ENCODE data around the gene IDUA.

IDUA gene

DNA sequence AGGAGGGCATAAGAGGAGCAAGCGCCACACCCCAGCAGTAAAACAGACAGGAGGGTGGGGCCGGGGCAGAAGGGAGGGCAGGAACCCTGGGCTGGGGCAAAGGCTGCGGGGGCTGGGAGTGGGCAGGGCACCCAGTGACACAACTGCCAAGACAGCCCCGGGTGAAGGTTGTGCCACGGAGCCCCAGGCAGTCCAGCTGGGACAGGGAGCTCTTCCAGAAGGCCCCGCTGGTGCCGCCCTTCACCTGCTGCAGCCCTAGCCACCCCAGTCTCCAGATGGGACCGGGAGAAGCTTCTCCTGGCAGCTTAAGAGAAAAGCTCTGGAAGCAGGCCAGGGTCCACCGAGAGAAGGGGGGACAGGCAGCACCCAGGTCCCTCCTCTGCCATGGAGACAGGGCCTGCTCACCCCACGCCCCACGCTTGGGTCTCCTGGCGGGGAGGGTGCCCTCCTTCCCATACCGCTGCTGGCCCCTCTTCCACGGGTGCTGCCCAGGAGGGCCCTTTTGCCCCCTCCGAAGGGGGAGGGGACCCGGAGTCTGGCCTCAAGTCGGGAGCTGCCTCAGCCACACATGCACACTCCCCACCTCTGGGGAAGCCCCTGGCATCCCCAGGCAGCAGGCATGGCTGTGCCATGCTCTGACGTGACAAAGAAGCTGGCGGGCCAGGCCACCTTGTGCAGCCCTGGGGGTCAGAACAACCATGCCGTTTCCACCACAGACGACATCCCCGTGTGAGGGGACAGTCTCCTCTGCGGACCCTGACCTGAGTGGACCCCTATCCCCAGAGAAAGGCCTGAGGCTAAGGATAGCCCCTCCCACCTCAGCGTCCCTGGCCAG, 15.0 kb upstream of the IDUA start:
- H2BK15ac ChIP-seq (ENCODE audit: low read depth, poor library complexity, severe bottlenecking) = peak overlapping the region; percentile 80
- H2AK5ac ChIP-seq (ENCODE audit: low read length, severe bottlenecking) = no peak overlapping the region
- H3K9ac ChIP-seq (ENCODE audit: low read length) = peak overlapping the region; percentile 79
- H3K4me2 ChIP-seq (ENCODE audit: low read length, poor library complexity, severe bottlenecking) = peak overlapping the region; percentile 80
- H3K14ac ChIP-seq (ENCODE audit: low read length in 2 of 2) = no peak overlapping the region
- peaks cover 6 to 34% of the 10 kb centered on the region in 2 experiments for H3K36me3 ChIP-seq (ENCODE audit: control insufficient read depth in 1 of 2, insufficient read depth in 2 of 2, low read depth in 1 of 2, low read length in 2 of 2)
- no peaks in the 10 kb centered on the region for H3K9me3 ChIP-seq (ENCODE audit: control insufficient read depth, low read length)
- H3K4me3 ChIP-seq (ENCODE audit: insufficient read depth in 1 of 2, low read depth in 1 of 2, low read length in 2 of 2) = peak overlapping the region in 1 of 2 experiments; percentile 86
- H2AFZ ChIP-seq (ENCODE audit: low read depth, low read length) = no peak overlapping the region
- no peaks in the 10 kb centered on the region for H3K27me3 ChIP-seq (ENCODE audit: control insufficient read depth in 1 of 2, insufficient read depth in 1 of 2, low read length in 2 of 2)
- peaks cover 36% of the 10 kb centered on the region for H3K79me1 ChIP-seq (replicated peaks; ENCODE audit: low read length, poor library complexity, severe bottlenecking)
- no peak overlapping the region for H3K4ac ChIP-seq (ENCODE audit: low read depth in 1 of 2, low read length in 2 of 2)
- no peak overlapping the region for H2BK5ac ChIP-seq (ENCODE audit: low read depth, low read length, poor library complexity, severe bottlenecking)
- H4K91ac ChIP-seq (ENCODE audit: low read length) = no peak overlapping the region
- no peak for DNase-seq
- 84% methylated on average over 24 of the region's 24 CpGs for WGBS
- no peak overlapping the region for H2BK120ac ChIP-seq (ENCODE audit: low read depth, low read length)
- no peak overlapping the region for H3K23ac ChIP-seq (ENCODE audit: low read length in 2 of 2)
- H3K18ac ChIP-seq (ENCODE audit: low read depth in 1 of 2, low read length in 2 of 2) = no peak overlapping the region
- peaks cover 32% of the 10 kb centered on the region for H3K4me1 ChIP-seq (ENCODE audit: control insufficient read depth, insufficient read depth, low read depth, low read length)
- H4K8ac ChIP-seq (ENCODE audit: low read length) = no peak overlapping the region
- no peak overlapping the region for H3K27ac ChIP-seq (ENCODE audit: low read length, poor library complexity, severe bottlenecking)
- no peak overlapping the region for H2BK12ac ChIP-seq (ENCODE audit: low read length in 2 of 2)

DNA sequence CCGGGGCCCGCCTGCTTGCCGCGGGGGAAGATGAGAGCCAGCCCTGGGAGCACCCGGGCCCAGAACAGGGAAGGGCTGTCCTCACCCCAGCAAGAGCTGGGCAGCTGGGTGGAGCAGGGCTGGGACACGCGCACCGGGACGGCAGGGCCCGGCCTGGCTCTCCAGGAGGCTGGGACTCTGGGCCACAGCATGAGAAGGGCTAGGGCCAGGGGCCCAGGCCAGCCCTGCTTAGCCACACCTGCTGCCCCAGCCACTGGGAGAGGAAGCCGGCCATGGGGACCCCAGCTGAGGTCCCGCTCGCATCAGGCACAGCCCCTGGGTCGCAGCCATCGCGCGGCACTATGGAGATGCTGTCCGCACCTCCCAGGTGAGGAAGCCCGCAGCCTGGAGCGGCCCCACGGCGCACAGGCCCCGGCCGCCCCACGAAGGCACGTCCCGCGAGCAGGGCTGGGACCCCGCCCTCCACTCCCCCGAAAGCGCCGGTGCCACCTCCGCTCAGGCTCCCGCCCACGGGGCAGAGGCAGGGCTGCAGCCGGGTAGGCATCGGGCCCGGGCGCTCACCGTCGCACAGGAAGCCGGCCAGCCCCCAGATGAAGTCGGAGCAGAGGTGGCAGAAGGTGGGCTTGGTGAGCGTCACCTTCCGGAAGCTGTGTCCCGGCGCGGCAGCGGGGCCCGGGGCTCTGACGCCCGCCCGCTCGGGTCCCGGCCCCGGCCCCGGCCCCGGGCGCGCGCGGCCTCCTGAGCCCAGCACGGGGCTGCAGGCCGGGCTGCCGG, 14.0 kb upstream of the IDUA start:
- Histone ChIP-seq H3K4me3 (ENCODE audit: insufficient read depth in 1 of 2, low read depth in 1 of 2, low read length in 2 of 2) (peak overlapping the region; percentile 85 to 86), H3K9ac (ENCODE audit: low read length) (peak overlapping the region; percentile 79), H3K36me3 (ENCODE audit: control insufficient read depth in 1 of 2, insufficient read depth in 2 of 2, low read depth in 1 of 2, low read length in 2 of 2) (peaks cover 6 to 25% of the 10 kb centered on the region in 2 experiments), H3K4me2 (ENCODE audit: low read length, poor library complexity, severe bottlenecking) (peak overlapping the region; percentile 80), H3K14ac (ENCODE audit: low read length in 2 of 2) (no peak overlapping the region), H2BK120ac (ENCODE audit: low read depth, low read length) (no peak overlapping the region), H3K27ac (ENCODE audit: low read length, poor library complexity, severe bottlenecking) (no peak overlapping the region), H2BK5ac (ENCODE audit: low read depth, low read length, poor library complexity, severe bottlenecking) (no peak overlapping the region), H2AFZ (ENCODE audit: low read depth, low read length) (peak overlapping the region; percentile 43), H3K4ac (ENCODE audit: low read depth in 1 of 2, low read length in 2 of 2) (peak overlapping the region in 1 of 2 experiments; percentile 9), H3K23ac (ENCODE audit: low read length in 2 of 2) (no peak overlapping the region), H3K4me1 (ENCODE audit: control insufficient read depth, insufficient read depth, low read depth, low read length) (peaks cover 29% of the 10 kb centered on the region), H3K9me3 (ENCODE audit: control insufficient read depth, low read length) (no peaks in the 10 kb centered on the region), H2BK15ac (ENCODE audit: low read depth, poor library complexity, severe bottlenecking) (peak overlapping the region; percentile 20), H2BK12ac (ENCODE audit: low read length in 2 of 2) (peak overlapping the region in 1 of 2 experiments; percentile 57), H4K91ac (ENCODE audit: low read length) (peak overlapping the region; percentile 28), H2AK5ac (ENCODE audit: low read length, severe bottlenecking) (no peak overlapping the region), H3K27me3 (ENCODE audit: control insufficient read depth in 1 of 2, insufficient read depth in 1 of 2, low read length in 2 of 2) (no peaks in the 10 kb centered on the region), H3K79me1 (replicated peaks; ENCODE audit: low read length, poor library complexity, severe bottlenecking) (peaks cover 36% of the 10 kb centered on the region), H3K18ac (ENCODE audit: low read depth in 1 of 2, low read length in 2 of 2) (peak overlapping the region; percentile 63 to 70), H4K8ac (ENCODE audit: low read length) (no peak overlapping the region)
- peak; percentile 28 for DNase-seq
- WGBS = 2% methylated on average over 48 of the region's 65 CpGs

GRCh38 chr4:973431-974397, 13.1 kb upstream of the IDUA start, which contains the start of gene DGKQ:
Gene DGKQ, minus strand, starts transcription at chr4:973569. Its CDS starts 87 bp downstream, at chr4:973482.
- peak within 1 kb of the TSS in 1 of 2 experiments; percentile 9 for H3K4ac ChIP-seq (ENCODE audit: low read depth in 1 of 2, low read length in 2 of 2)

More at GRCh38 chr4:973431-974397, 13.1 kb upstream of the IDUA start, which contains the start of gene DGKQ:
- no peak within 1 kb of the TSS for H2BK5ac ChIP-seq (ENCODE audit: low read depth, low read length, poor library complexity, severe bottlenecking)
- H2BK120ac ChIP-seq (ENCODE audit: low read depth, low read length) = no peak within 1 kb of the TSS
- H3K4me3 ChIP-seq (ENCODE audit: insufficient read depth in 1 of 2, low read depth in 1 of 2, low read length in 2 of 2) = peak within 1 kb of the TSS; percentile 85 to 86
- H3K79me1 ChIP-seq (replicated peaks; ENCODE audit: low read length, poor library complexity, severe bottlenecking) = peaks cover 31% of the 10 kb centered on the region
- H3K9me3 ChIP-seq (ENCODE audit: control insufficient read depth, low read length) = no peaks in the 10 kb centered on the region
- H4K8ac ChIP-seq (ENCODE audit: low read length) = peak within 1 kb of the TSS; percentile 85
- no peak within 1 kb of the TSS for H3K14ac ChIP-seq (ENCODE audit: low read length in 2 of 2)
- H3K4me1 ChIP-seq (ENCODE audit: control insufficient read depth, insufficient read depth, low read depth, low read length) = peaks cover 24% of the 10 kb centered on the region
- H3K23ac ChIP-seq (ENCODE audit: low read length in 2 of 2) = no peak within 1 kb of the TSS
- H2BK15ac ChIP-seq (ENCODE audit: low read depth, poor library complexity, severe bottlenecking) = peak within 1 kb of the TSS; percentile 64
- H4K91ac ChIP-seq (ENCODE audit: low read length) = peak within 1 kb of the TSS; percentile 61
- H2AK5ac ChIP-seq (ENCODE audit: low read length, severe bottlenecking) = no peak within 1 kb of the TSS
- peaks cover 6 to 17% of the 10 kb centered on the region in 2 experiments for H3K36me3 ChIP-seq (ENCODE audit: control insufficient read depth in 1 of 2, insufficient read depth in 2 of 2, low read depth in 1 of 2, low read length in 2 of 2)
- peak within 1 kb of the TSS; percentile 80 for H3K4me2 ChIP-seq (ENCODE audit: low read length, poor library complexity, severe bottlenecking)
- no peak within 1 kb of the TSS for H3K27ac ChIP-seq (ENCODE audit: low read length, poor library complexity, severe bottlenecking)
- no peaks in the 10 kb centered on the region for H3K27me3 ChIP-seq (ENCODE audit: control insufficient read depth in 1 of 2, insufficient read depth in 1 of 2, low read length in 2 of 2)
- peak within 1 kb of the TSS; percentile 56 for H2AFZ ChIP-seq (ENCODE audit: low read depth, low read length)
- 52% methylated on average over 83 of the region's 123 CpGs for WGBS
- peak within 1 kb of the TSS in 1 of 2 experiments; percentile 57 for H2BK12ac ChIP-seq (ENCODE audit: low read length in 2 of 2)
- peak; percentile 78 for DNase-seq
- peak within 1 kb of the TSS; percentile 64 to 70 for H3K18ac ChIP-seq (ENCODE audit: low read depth in 1 of 2, low read length in 2 of 2)
- peak within 1 kb of the TSS; percentile 79 for H3K9ac ChIP-seq (ENCODE audit: low read length)

All from mesenchymal stem cell (in vitro differentiated cells and primary cell).